Retinal pigment epithelial cell (primary cell): Measurements from ENCODE around the gene RUSC2.
A peak's percentile ranks its signal among the peaks of the same experiment; 100 is the strongest.

Source experiments
- DNase-seq: peaks from one replicate; pipeline ENCODE4 v3.0.0-alpha.2; 2010; ENCODE audit warnings: low read depth
- H3K4me3 ChIP-seq: 2 replicates; pipeline ENCODE4 v1.5.1; 2011; ENCODE audit warnings: mild to moderate bottlenecking, low read length, control low read depth, moderate library complexity
- TF ChIP-seq, protein P1 (sequence below): conservative IDR thresholded peaks from 2 replicates; pipeline ENCODE4 v1.5.1; 2011; ENCODE audit warnings: low read depth, low read length, control low read depth, inconsistent platforms

Gene RUSC2

DNA sequence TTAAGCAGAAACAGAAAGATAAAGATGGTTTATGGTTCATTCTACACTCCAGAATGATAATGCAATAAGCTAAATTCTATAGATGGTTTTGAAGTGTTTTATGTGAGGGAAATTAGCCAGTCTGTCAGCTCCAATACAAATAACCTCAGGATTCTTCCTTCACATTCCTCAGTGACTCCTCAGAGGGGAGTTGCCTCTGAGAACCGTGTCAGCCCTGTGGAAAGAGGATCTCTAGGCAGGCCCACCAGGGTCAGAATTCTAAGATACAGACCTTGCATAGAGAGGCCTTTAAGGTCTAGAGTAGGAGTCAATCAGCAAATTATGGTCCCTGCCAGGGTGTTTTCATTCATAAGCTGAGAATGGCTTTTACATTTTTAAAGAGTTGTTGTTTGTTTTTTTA is 26.6 kb downstream of the RUSC2 start:
- no peak for DNase-seq
- TF ChIP-seq, protein P1, sequence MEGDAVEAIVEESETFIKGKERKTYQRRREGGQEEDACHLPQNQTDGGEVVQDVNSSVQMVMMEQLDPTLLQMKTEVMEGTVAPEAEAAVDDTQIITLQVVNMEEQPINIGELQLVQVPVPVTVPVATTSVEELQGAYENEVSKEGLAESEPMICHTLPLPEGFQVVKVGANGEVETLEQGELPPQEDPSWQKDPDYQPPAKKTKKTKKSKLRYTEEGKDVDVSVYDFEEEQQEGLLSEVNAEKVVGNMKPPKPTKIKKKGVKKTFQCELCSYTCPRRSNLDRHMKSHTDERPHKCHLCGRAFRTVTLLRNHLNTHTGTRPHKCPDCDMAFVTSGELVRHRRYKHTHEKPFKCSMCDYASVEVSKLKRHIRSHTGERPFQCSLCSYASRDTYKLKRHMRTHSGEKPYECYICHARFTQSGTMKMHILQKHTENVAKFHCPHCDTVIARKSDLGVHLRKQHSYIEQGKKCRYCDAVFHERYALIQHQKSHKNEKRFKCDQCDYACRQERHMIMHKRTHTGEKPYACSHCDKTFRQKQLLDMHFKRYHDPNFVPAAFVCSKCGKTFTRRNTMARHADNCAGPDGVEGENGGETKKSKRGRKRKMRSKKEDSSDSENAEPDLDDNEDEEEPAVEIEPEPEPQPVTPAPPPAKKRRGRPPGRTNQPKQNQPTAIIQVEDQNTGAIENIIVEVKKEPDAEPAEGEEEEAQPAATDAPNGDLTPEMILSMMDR: no peak
- no peak overlapping the region for H3K4me3 ChIP-seq

DNA sequence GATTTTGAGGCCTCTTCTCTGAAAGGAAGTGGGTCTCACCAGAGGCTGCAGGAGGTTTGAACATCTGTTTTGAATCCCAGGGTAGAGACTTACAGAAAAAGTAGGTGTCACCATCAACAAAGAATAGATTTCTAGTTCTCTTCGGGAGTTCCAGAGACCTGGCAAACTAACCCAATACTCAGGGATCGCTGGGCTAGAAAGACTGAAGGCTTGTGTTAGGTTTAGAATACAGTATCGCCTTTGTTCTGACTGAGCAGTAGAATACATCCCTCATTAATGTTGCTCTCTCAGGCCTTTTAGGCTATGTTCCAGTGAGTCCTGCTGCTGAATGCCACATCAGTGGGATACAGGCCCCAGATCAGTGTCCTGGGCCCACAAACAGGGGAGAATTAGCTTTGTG is 27.2 kb downstream of the RUSC2 start:
- no peak overlapping the region for H3K4me3 ChIP-seq
- DNase-seq: no peak
- TF ChIP-seq, protein P1: no peak

DNA sequence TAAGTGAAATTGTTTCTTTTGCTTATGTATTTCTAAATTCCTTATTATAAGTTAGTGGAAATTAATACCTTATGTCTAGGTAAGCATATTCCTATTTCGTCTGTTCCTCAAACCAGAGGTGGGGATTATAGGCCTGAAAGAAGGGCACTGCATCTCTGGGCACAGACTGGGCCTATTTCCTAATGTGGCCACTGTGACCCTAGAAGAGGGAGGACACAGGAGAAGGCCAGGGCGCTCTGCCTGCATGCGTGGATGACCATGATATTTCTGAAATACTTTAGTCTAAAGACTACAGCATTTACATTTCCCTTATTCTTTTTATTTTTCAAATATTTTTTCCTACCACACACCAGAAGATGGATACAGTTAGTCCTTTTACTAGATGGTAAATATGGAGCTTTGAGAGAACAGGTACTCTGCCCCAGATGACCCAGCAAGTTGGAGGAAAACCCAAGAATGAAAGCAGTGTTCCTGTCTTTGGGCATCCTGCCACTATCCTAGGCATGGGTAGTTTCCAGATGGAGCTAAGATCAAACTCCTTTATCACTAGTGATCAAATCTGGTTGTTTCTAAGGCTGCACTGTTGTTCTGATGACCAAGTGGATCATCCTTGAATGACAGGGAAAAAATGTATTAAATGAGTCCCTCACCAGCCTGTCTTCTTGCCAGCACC is 27.8 kb downstream of the RUSC2 start:
- TF ChIP-seq, protein P1: no peak
- no peak overlapping the region for H3K4me3 ChIP-seq
- DNase-seq: no peak

DNA sequence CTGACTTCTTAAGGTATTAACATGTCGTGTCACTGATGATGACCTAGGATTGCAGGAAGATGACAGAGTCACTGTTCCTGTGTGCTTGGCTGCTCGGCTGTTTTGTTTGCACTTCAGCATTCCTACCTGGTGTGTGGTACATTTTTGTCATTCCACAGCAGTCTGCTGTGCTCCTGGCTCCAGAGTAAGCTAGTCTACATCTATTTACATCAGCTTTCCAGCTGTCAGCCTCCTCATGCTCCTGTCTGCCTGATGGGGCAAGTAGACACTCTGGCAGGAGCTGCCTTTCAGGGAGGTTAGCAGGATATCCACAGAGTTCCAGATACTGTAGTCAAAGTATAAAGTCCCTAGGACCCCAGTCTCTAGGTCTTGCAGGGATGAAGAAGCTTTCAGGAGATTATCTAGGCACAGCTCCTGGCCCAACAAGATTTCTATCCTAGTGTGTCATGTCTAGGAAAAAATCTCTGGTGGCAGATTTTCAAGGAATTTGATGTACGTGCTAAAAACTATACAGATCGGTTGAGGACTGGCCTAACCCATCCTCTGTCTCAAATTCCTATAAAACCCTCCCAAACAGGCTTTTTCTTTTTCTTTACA is 28.4 kb downstream of the RUSC2 start:
- TF ChIP-seq, protein P1: no peak
- DNase-seq: peak; percentile 86
- no peak overlapping the region for H3K4me3 ChIP-seq

DNA sequence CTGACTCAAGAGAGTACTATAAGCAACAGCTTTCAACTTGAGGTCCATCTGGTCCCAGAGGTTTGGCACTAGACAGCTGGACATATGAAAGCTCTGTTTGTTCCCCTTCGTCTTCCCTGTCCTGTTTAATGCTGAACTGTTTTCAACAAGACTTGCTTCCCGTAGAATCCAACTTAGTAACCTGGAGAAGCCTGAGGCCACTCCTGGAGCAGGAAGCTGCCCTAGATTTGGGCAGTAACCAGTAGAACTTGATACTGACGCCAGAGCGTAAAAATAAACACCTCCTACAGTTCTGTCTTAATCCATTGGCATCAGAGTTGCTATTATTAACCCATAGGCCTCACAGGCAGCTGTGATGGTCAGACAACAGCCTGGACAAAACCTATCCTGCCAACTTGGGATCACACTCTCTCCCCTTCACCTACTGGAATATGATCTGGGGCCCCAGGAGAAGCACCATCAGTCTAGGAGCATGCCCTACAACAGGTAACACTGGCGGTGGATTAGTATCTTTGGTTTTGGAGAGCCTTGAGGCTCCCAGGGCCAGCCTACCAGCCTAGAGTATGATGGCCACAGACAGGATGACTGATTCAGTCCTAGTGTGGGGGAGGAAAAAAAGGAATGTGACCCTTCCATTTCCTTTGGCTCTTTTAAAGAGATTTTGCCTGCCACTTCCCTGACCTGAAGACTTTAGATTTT is 29.2 kb downstream of the RUSC2 start:
- TF ChIP-seq, protein P1: no peak

DNA sequence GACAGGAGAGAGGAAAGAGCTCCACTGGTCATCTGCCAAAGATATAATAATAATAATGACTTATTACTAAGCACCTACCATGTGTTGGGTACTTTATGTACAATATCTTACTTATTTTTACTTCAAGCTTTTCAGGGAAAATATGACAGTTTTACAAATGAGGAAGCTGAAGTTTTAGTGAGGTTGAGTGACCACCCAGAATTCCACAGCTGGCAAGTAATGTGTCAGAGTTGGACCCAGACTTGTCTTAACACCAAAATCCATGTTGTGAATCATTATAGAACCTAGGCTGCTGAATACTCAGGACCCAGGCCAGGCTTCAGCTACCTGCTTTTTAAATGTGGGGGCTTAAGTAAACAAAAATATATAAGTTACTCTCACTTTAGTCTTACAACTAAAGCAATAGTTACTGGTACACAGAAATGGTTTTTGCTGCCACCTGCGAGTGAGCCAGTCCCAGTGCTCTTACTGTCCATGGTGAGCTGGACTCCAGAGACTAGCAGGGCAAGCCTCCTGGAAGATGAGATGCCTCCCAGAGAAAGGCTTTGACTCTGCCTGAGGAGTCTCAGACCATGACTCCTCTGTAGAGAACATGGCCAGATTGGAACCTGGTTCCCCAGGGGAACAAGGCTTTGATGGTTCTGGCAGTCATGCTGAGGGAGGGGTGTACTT is 29.9 kb downstream of the RUSC2 start:
- H3K4me3 ChIP-seq: no peak overlapping the region
- TF ChIP-seq, protein P1: no peak
- DNase-seq: no peak

More for the DNA sequence above, 29.2 kb downstream of the RUSC2 start:
- H3K4me3 ChIP-seq: no peak overlapping the region
- DNase-seq: no peak
